H1 (cell line): ENCODE results near the gene OTX2. TPM values are rescaled to one million over a fixed set of nuclear protein-coding genes. Genes with fewer than 3 reads are reported as not detected.

Experiments used
- HDAC2 ChIP-seq, 2 experiments: fragments of 300-600 bp in 1 of 2; sonication (generic) in 1 of 2; IDR thresholded peaks; 2 replicates each; pipeline ENCODE4 v1.6.1; 2011 to 2012; ENCODE audit warnings: low read depth in 2 of 2, low read length in 2 of 2, mild to moderate bottlenecking in 2 of 2, moderate library complexity in 2 of 2, borderline replicate concordance in 1 of 2, inconsistent platforms in 1 of 2
- KDM4A ChIP-seq: IDR thresholded peaks from one replicate; pipeline ENCODE4 v1.7.1; 2012; ENCODE audit warnings: low read depth, mild to moderate bottlenecking, moderate library complexity, low read length, inconsistent platforms; ENCODE audit not compliant: severe bottlenecking
- polyA plus RNA-seq, 7 experiments: library from polyadenylated mRNA; depleted of rRNA in 3 of 7; stranded (reverse) in 5 of 7; unstranded in 2 of 7; fragments of >200 nt in 5 of 7; fragments of 200-250 nt in 2 of 7; gene quantifications; 1 replicate in 5 of 7; 2 replicates in 1 of 7; 4 replicates in 1 of 7; pipeline versions ENCODE4 v1.2.1 to v1.2.3, GENCODE V29; 2011 to 2013; ENCODE audit warnings: missing spikeins in 2 of 7, mixed read lengths in 2 of 7
- total RNA-seq: library from RNA; stranded (reverse); fragmentation: NEBNext Ultra II Directional; extraction: Animal tissue kit (Norgen Biotek cat#: 25700); gene quantifications from 2 replicates; pipeline ENCODE4 v1.2.1, GENCODE V29; 2021
- TF ChIP-seq, protein P1 (sequence below): IDR thresholded peaks from 2 replicates; pipeline ENCODE4 v1.6.1; 2011; ENCODE audit warnings: low read depth, mild to moderate bottlenecking, low read length; ENCODE audit not compliant: insufficient read depth

Gene OTX2
- total and polyA plus RNA-seq, 2 of the 8 experiments (the other 6 are each of a cell fraction or from before 2014, with no cell fraction given) = 33.9 to 155 TPM

DNA sequence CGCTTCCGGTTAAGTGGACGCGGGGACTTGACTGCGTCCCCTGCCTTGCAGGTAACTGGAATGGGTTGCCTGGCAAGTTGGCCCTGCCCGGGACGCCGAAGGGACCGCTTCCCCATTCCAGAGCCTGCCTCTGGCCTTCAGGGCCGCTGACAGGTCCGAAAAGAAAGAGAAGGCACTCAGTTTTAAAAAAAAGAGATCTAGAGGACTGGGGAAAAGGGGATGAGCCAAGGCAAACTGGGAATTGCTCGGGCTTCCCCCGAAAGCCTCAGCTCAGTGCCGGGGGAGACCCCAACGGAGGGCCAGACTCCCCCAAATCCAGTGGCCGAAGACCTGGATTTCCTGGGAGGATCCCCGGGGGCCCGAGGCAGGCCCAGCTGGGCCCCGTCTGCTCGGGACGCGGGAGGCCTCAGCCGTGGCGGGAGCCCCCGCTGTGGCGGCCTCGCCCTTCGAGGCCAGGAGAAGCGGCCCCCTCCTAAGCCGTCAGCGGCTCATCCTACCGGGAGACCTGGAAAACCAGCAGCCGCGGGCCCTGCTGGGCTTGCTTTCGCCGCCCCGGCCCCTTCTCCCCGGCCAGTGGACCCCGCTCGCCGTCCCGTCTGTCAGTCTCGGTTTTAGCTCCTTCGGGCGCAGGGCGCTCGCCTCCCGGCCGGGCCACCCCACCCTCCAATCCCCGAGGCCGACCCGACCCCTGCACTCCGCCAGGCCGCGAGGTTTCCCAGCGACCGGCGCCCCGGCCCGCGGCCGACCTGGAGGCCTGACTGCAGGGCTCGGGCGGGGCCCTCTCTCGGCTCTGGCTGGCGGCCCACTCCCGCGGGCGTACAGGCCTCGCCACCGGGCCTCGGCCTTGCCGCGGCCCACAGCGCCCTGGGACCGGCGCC, 12.5 kb downstream of the OTX2 start (continued):
- TF ChIP-seq KDM4A (peak; percentile 60), HDAC2 (IDR thresholded peaks at IDR 0.05; ENCODE audit: borderline replicate concordance in 1 of 2, low read depth in 2 of 2, low read length in 2 of 2) (0 out of 4 replicates have a peak, but pooled peaks of 1 of the 2 experiments have one; percentile 12)
- TF ChIP-seq, protein P1, sequence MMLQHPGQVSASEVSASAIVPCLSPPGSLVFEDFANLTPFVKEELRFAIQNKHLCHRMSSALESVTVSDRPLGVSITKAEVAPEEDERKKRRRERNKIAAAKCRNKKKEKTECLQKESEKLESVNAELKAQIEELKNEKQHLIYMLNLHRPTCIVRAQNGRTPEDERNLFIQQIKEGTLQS = no peak
